Activated CD4-positive, alpha-beta memory T cell treated with anti-CD3 and anti-CD28 coated beads, Interleukin-2, amount 10 ng/mL, durations not matched to agents 7 days and 5 days (primary cell): ENCODE data around the gene ATL1. TPM values are rescaled to one million over a fixed set of nuclear protein-coding genes. Genes with fewer than 3 reads are reported as not detected.

Experiments used
- CTCF ChIA-PET: fragments of 350-600 bp; sonication (Branson Sonifier 250); formaldehyde crosslinking; loops from one replicate; lab custom pipeline; 2021; ENCODE audit warnings: antibody characterized with exemption, inconsistent platforms; lab: Charles Lee
- POLR2A ChIA-PET: fragments of 350-600 bp; sonication (Branson Sonifier 250); formaldehyde crosslinking; loops from one replicate; lab custom pipeline; 2021; ENCODE audit warnings: antibody characterized with exemption; lab: Charles Lee
- DNase-seq: peaks from one replicate; pipeline ENCODE4 v3.0.0-alpha.2; 2020
- H3K27ac Mint-ChIP-seq: one replicate; pipeline ENCODE4 v1.8.0; 2021; ENCODE audit warnings: mild to moderate bottlenecking, mixed read lengths
- H3K27me3 Mint-ChIP-seq: one replicate; pipeline ENCODE4 v1.8.0; 2021; ENCODE audit warnings: mixed read lengths
- H3K36me3 Mint-ChIP-seq: one replicate; pipeline ENCODE4 v1.8.0; 2021; ENCODE audit warnings: low read depth, mixed read lengths
- H3K4me1 Mint-ChIP-seq: one replicate; pipeline ENCODE4 v1.8.0; 2021; ENCODE audit warnings: mixed read lengths
- H3K4me3 Mint-ChIP-seq: one replicate; pipeline ENCODE4 v1.8.0; 2021; ENCODE audit warnings: mild to moderate bottlenecking, mixed read lengths
- H3K9me3 Mint-ChIP-seq: one replicate; pipeline ENCODE4 v1.8.0; 2021; ENCODE audit warnings: mixed read lengths
- total RNA-seq, 2 experiments: library from RNA; stranded (reverse); gene quantifications; one replicate each; pipeline ENCODE4 v1.2.3, GENCODE V29; 2021

The ATL1 gene
- total RNA-seq: 1 to 10 TPM in 1 of 2 experiments, under 1 TPM in 1; 0.86 to 1.2 TPM

DNA sequence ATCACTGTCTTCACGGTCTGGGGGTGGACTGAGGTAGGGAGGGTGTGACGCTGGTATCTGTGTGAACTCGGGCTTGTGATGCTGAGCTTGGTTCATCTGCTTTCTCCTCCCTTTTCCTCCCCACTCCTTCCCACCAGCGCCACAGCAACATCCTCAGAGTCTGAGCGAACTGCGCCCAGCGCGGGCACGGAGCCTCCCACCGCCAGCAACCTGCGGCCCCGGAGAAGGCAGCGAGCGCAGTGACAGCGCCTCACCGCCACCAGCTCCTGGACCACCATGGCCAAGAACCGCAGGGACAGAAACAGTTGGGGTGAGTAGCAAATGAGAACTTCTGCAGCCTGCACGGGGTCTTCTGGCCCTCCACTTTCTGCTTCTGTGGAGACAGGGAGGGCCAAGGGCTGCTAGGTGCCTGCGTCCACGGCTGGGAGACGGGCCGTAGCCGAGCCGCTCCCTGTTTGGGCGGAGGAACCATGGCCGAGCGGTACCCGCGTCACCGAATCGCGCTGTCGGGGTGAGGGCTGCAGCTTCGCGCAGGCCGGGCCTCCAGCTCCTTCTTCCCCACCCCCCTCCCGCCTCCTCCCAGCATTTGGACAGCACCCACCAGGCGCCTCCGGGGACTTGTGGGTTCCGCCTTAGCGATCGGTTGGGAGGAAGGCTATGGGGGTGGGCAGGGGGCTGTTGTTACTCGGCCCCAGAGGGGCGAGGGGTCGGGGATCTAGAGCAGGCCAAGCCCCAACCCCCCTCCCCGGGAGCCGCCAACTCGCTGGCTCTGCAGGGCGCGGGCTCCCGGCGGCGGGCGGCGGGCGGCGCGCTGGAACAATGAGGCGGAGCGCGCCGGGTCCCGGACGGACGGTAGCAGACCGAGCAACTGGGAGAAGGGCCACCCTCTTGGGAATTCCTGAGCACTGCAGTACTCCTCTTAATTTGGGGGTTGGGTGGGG lies at the start of gene ATL1:
ATL1 (plus strand) TSS at position 156 of the 941 bp plus-strand sequence; CDS start at position 277, 121 bp downstream.
- H3K27ac Mint-ChIP-seq: no peak within 1 kb of the TSS
- no peaks in the 10 kb centered on the region for H3K9me3 Mint-ChIP-seq
- no peaks in the 10 kb centered on the region for H3K36me3 Mint-ChIP-seq
- CTCF ChIA-PET: interaction anchor here (0.6 to 2.2 kb wide), 3 partner anchors 214 to 928 kb away, joined by 3 to 8 read pairs (median 3); no protein-coding TSS in a partner anchor
- POLR2A ChIA-PET: interaction anchor here (0.6 to 1.5 kb wide), 3 partner anchors 38 to 300 kb away, joined by 3 to 4 read pairs (median 4); no protein-coding TSS in a partner anchor
- peak; percentile 50 for DNase-seq
- H3K4me1 Mint-ChIP-seq: peaks cover 16% of the 10 kb centered on the region
- H3K27me3 Mint-ChIP-seq: peaks cover 60% of the 10 kb centered on the region
- peak within 1 kb of the TSS; percentile 78 for H3K4me3 Mint-ChIP-seq

DNA sequence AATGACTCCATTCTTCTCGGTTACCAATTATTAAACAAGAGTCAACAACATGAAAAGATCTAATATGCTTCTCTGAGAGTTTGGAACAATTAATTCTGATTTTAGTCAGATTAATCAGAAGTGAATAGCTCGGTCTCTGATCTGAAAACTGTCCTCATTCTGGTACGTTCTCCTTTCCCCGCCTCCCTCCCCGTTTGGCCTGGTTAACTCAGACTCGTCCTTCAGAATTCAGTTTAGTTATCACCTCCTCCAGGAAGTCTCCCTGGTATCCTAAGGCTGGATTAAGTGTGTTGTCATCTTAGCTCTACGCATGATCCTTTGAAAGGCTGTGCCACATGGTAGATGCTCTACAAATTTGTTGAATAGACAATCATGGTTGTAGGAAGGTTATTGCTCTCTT lies 49.8 kb upstream of the ATL1 start:
- Mint-ChIP-seq H3K27me3 (no peaks in the 10 kb centered on the region), H3K36me3 (peaks cover 12% of the 10 kb centered on the region), H3K27ac (no peak overlapping the region), H3K9me3 (no peaks in the 10 kb centered on the region), H3K4me3 (no peak overlapping the region), H3K4me1 (peaks cover 4% of the 10 kb centered on the region)
- POLR2A ChIA-PET: no interaction called here
- CTCF ChIA-PET: no interaction called here
- DNase-seq: no peak

DNA sequence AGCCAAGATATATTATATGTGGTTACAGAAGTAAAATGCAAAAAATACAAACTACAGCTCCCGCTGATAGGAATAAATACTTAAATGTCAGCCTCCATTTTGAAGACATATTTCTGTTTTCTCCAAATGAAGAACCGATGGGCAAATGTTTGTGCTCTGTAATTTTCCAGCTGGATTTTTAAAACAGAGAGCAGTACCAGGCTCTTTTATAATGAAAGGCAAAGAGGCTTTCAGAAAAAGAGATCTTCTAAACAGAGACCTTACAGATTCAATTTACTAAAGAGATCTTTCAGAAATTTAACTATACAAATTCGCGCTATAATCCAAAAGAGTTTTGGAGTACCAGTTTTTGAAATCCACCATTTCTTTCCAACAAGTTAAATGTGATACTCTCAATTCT lies 47.5 kb upstream of the ATL1 start:
- CTCF ChIA-PET: no interaction called here
- H3K4me1 Mint-ChIP-seq: peaks cover 2% of the 10 kb centered on the region
- H3K27me3 Mint-ChIP-seq: no peaks in the 10 kb centered on the region
- no peak overlapping the region for H3K4me3 Mint-ChIP-seq
- no peak overlapping the region for H3K27ac Mint-ChIP-seq
- H3K36me3 Mint-ChIP-seq: peaks cover 12% of the 10 kb centered on the region
- H3K9me3 Mint-ChIP-seq: no peaks in the 10 kb centered on the region
- no peak for DNase-seq
- POLR2A ChIA-PET: no interaction called here

DNA sequence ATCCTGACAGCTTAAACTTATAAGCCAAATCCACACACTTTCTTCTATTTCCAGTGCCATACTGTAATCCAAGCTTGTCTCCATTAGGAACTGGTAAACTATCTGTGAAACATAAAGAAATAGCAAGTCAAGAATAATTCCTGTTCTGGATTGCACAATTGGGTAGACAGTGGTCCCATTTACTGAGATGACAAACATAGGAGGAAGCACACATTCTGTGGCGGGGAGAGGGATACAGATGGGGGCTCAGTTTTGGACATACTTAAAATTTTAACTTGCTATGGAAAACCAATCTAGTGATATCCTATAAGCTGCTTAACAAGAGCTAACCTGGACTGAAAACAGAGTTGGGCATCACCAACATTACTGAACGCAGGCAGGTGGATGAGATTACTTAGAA lies 43.9 kb upstream of the ATL1 start:
- peaks cover 6% of the 10 kb centered on the region for H3K4me1 Mint-ChIP-seq
- no peaks in the 10 kb centered on the region for H3K27me3 Mint-ChIP-seq
- H3K9me3 Mint-ChIP-seq: no peaks in the 10 kb centered on the region
- no peak for DNase-seq
- no peak overlapping the region for H3K27ac Mint-ChIP-seq
- peaks cover 2% of the 10 kb centered on the region for H3K36me3 Mint-ChIP-seq
- no peak overlapping the region for H3K4me3 Mint-ChIP-seq
- CTCF ChIA-PET: no interaction called here
- POLR2A ChIA-PET: no interaction called here

DNA sequence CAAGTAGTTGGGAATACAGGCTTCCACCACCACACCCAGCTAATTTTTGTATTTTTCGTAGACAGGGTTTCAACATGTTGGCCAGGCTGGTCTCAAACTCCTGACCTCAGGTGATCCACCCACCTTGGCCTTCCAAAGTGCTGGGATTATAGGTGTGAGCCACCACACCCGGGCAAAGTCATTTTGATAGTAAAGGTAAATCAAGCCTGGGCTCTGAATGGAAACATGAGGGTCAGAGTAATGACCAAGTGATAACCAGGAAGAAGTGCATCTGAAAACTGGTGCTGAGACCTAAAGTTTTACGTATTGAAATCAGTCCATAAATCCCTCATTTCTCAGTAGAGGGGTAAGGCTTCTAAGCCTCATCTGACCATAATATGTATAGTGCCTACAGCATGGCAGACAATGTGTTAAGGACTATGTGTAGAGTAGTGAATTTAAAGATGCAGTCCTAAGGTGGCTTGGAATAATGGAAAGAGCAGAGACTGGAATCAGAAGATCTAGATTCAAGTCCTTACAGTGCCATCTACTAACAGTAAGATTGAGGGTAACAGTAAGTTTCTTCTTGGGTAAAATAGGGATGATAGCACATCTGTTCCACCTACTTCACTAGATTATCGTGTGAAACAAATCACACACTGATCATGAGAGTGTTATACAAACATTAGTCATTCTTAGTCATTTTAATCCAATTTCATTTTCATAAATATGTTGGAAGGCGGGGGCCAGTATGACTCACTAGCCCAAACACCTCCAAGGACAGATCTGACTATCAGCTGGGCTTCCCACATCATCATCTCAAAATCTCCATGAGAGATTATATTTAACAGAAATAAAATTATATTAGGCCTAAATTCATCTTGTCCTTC lies 38.8 kb upstream of the ATL1 start:
- POLR2A ChIA-PET: interaction anchor here (1.0 to 2.2 kb wide), 4 partner anchors 39 to 200 kb away, joined by 3 to 5 read pairs (median 4); partner anchors contain the start of gene ATL1
- H3K27ac Mint-ChIP-seq: peak overlapping the region; percentile 71
- H3K36me3 Mint-ChIP-seq: peaks cover 2% of the 10 kb centered on the region
- peaks cover 44% of the 10 kb centered on the region for H3K4me1 Mint-ChIP-seq
- H3K9me3 Mint-ChIP-seq: no peaks in the 10 kb centered on the region
- no peaks in the 10 kb centered on the region for H3K27me3 Mint-ChIP-seq
- peak; percentile 52 for DNase-seq
- CTCF ChIA-PET: interaction anchor here (1.4 to 2.3 kb wide), 4 partner anchors 10 to 339 kb away, joined by 3 to 13 read pairs (median 6); partner anchors contain the start of gene MAP4K5
- H3K4me3 Mint-ChIP-seq: peak overlapping the region; percentile 60

DNA sequence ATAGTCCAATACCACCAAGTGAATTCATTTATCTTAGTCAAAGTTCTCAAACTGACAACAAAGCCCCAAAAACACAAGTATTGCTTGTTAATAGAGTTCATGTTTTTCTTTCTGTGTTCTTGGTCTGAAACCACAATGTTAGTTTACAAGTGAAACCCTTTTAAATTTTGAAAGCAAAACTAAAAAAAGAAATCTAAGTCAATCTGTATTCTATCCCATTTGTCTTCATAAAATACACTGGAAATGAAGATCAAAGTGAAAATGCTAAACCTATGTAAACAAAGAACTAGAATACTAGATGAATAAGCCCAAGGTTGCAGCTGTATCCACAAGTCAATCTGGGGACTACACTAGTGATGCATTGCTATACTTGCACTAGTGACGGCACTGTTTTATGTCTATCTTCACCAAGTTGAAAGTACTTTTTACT lies 38.0 kb upstream of the ATL1 start:
- no peak for DNase-seq
- ChIA-PET CTCF (interaction anchor here (0.6 to 2.3 kb wide), 4 partner anchors 10 to 338 kb away, joined by 3 to 13 read pairs (median 6); partner anchors contain the start of gene MAP4K5), POLR2A (interaction anchor here (1.0 to 2.2 kb wide), 5 partner anchors 38 to 201 kb away, joined by 3 to 5 read pairs (median 3); partner anchors contain the start of gene ATL1)
- H3K36me3 Mint-ChIP-seq: peaks cover 5% of the 10 kb centered on the region
- H3K4me1 Mint-ChIP-seq: peaks cover 47% of the 10 kb centered on the region
- H3K4me3 Mint-ChIP-seq: peak overlapping the region; percentile 60
- no peaks in the 10 kb centered on the region for H3K27me3 Mint-ChIP-seq
- H3K9me3 Mint-ChIP-seq: no peaks in the 10 kb centered on the region
- peak overlapping the region; percentile 71 for H3K27ac Mint-ChIP-seq

DNA sequence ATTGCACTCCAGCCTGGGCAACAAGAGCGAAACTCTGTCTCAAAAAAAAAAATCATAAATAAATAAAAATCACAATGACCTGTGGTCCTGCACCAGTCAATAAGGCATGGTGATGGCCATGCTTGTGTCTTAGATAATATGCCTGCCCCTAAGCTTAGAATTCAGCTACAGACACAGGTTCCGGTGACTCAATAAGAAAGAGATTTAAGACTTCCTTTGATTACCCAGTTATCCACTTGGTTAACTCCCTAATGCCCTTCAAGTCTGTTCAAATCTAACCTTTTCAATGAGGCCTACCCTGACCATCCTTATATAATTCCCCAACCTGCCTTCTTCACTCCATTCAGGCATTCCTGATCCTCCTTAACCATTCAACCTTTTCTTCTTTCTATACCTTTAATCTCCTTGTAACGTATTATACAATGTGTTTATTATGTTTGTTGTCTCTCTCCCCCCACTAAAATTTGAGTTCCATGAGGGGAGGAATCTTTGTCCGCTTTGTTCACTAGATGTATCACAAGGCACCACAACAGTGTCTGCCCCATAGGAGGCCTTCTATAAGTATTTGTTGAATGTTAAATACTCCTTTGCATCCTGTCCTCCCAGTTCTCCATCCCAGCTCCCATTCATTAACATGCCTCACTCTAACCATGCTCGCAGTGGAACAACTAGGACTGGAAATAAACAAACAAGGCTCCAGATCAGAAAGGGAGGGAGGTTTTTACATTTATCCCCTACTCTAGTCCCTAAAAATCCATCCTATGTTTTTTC lies 36.5 kb upstream of the ATL1 start:
- H3K27me3 Mint-ChIP-seq: no peaks in the 10 kb centered on the region
- no peak overlapping the region for H3K4me3 Mint-ChIP-seq
- POLR2A ChIA-PET: interaction anchor here (0.9 to 2.2 kb wide), 5 partner anchors 160 to 890 kb away, joined by 3 to 5 read pairs (median 3); no protein-coding TSS in a partner anchor
- no peaks in the 10 kb centered on the region for H3K9me3 Mint-ChIP-seq
- peaks cover 6% of the 10 kb centered on the region for H3K36me3 Mint-ChIP-seq
- peaks cover 51% of the 10 kb centered on the region for H3K4me1 Mint-ChIP-seq
- CTCF ChIA-PET: interaction anchor here (1.8 to 2.3 kb wide), 3 partner anchors 8 to 337 kb away, joined by 4 to 13 read pairs (median 9); partner anchors contain the start of gene MAP4K5
- DNase-seq: no peak
- H3K27ac Mint-ChIP-seq: no peak overlapping the region

DNA sequence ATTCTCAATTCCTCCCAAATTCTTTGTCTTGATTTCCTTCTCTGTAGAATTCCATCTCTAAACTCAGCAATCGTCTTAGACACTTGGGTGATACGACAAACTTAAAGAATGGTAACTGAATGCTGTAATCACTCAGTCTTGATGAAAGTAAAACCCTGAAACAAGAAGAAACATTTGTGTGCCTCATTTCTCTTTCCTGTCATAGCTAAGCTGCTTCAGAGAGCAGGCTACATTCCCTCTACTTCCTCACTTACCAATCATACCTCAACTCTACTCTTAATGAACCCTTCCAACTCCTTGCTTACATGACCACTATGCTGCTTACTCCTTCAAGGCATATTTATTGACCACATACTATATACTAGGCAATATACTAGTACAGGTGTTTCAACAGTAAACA lies 35.9 kb upstream of the ATL1 start:
- Mint-ChIP-seq H3K27ac (no peak overlapping the region), H3K4me3 (no peak overlapping the region), H3K36me3 (peaks cover 6% of the 10 kb centered on the region), H3K9me3 (no peaks in the 10 kb centered on the region), H3K4me1 (peaks cover 51% of the 10 kb centered on the region), H3K27me3 (no peaks in the 10 kb centered on the region)
- ChIA-PET POLR2A (interaction anchor here (0.9 to 1.5 kb wide), 2 partner anchors 161 to 890 kb away, joined by 3 to 5 read pairs; no protein-coding TSS in a partner anchor), CTCF (no interaction called here)
- no peak for DNase-seq

DNA sequence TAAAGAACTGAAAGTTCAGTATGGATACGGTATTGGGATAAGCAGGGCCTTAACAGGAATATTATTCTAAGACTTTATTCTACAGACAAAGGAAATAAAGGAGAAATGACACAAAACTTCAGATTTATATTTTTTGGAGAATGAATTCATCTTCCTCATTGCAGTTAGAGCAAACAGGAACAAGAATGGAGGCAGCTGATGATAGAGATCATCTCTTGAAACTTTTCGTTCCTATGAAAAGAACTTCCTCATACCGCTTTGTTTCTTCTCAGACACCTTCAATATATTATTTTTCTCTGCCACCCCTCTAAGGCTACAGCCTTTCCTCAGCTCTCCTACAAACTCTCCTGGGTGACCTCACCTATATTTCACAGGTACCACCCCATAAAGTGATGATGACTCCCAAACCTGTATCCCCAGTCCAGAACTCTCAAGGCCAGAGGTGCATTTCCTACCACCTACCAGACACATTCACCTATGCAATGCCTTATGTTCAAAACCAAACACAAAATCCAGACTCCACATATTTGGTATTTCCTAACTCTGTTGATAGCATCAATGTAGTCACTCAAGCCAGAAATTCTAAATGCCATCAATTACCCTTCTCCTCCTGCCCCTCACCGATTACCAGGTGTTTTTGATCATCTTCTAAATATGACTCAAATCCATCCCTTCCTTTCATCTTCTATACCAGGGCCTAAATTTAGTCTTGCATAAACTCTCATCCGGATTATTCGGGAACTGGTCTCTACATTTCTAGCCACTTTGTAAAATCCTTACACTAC lies 35.0 kb upstream of the ATL1 start:
- ChIA-PET POLR2A (interaction anchor here (1.5 kb wide), 1 partner anchor 161 kb away, joined by 5 read pairs; no protein-coding TSS in a partner anchor), CTCF (no interaction called here)
- no peaks in the 10 kb centered on the region for H3K27me3 Mint-ChIP-seq

DNA sequence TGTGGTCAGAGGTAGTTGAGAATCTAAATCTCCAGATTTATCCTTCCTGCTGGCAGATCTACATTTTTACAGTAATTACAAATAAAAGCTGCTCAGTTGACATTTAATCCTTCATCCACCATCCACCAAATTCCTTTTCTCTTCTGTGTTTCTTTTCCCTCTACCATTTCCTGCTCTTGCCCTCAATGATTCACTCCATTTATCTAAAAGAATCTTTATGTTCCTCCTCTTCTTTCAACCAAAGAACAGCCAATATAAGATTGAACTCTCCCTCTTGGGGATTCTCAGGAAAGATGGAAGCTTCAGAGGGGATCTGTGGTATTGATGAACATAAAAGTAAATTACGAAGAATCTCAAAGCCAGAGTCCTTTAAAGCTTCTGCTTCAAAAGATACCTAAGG lies 31.9 kb upstream of the ATL1 start:
- Mint-ChIP-seq H3K27me3 (peaks cover under 1% of the 10 kb centered on the region), H3K4me1 (peaks cover 59% of the 10 kb centered on the region)

More for the DNA sequence above, 35.0 kb upstream of the ATL1 start:
- Mint-ChIP-seq H3K36me3 (peaks cover 6% of the 10 kb centered on the region), H3K4me1 (peaks cover 56% of the 10 kb centered on the region), H3K4me3 (no peak overlapping the region), H3K9me3 (no peaks in the 10 kb centered on the region), H3K27ac (no peak overlapping the region)
- no peak for DNase-seq

More for the DNA sequence above, 31.9 kb upstream of the ATL1 start:
- no peaks in the 10 kb centered on the region for H3K9me3 Mint-ChIP-seq
- H3K36me3 Mint-ChIP-seq: peaks cover 10% of the 10 kb centered on the region
- no peak overlapping the region for H3K4me3 Mint-ChIP-seq
- no peak for DNase-seq
- H3K27ac Mint-ChIP-seq: no peak overlapping the region
- POLR2A ChIA-PET: interaction anchor here (1.1 to 1.9 kb wide), 3 partner anchors 164 to 332 kb away, joined by 3 to 4 read pairs (median 4); no protein-coding TSS in a partner anchor
- CTCF ChIA-PET: interaction anchor here (1.1 to 1.2 kb wide), 2 partner anchors 15 to 207 kb away, joined by 4 to 5 read pairs; no protein-coding TSS in a partner anchor
